ENCODE results near the gene PGGHG.

Gene PGGHG

GRCh38 chr11:244376-244775 is 44.5 kb upstream of the PGGHG start:
- no peaks in the 10 kb centered on the region for H3F3A ChIP-seq (ENCODE audit: insufficient read depth, low read length)
- no peak overlapping the region for H3K4me3 ChIP-seq (ENCODE audit: low read depth, low read length, poor library complexity, severe bottlenecking)
- H3K9me2 ChIP-seq (ENCODE audit: low read depth, low read length) = no peaks in the 10 kb centered on the region
- no peaks in the 10 kb centered on the region for H3K4me1 ChIP-seq (ENCODE audit: insufficient read depth, low read length, severe bottlenecking)
- no peak overlapping the region for H3K27ac ChIP-seq (ENCODE audit: low read depth, low read length, poor library complexity, severe bottlenecking)
- no peaks in the 10 kb centered on the region for H3K9me3 ChIP-seq (ENCODE audit: low read length)
- TF ChIP-seq CTCF (IDR thresholded peaks at IDR 0.05; ENCODE audit: low read length) = no peak
- TF ChIP-seq EZH2 (IDR thresholded peaks at IDR 0.05; ENCODE audit: borderline replicate concordance, low read length) = no peak
- no peak overlapping the region for H3K4me2 ChIP-seq (ENCODE audit: low read length)
- no peaks in the 10 kb centered on the region for H4K20me1 ChIP-seq (ENCODE audit: insufficient read depth, low read length)
- peaks cover 94% of the 10 kb centered on the region for H3K36me3 ChIP-seq (ENCODE audit: insufficient read depth, low read length)
- H3K27me3 ChIP-seq (ENCODE audit: insufficient read depth, low read length) = no peaks in the 10 kb centered on the region
- H3K9ac ChIP-seq (ENCODE audit: low read length) = no peak overlapping the region
- peaks cover 7% of the 10 kb centered on the region for H3K79me2 ChIP-seq (ENCODE audit: insufficient read depth, low read length)
- H2AFZ ChIP-seq (ENCODE audit: low read length) = no peak overlapping the region

- H3K27ac ChIP-seq (ENCODE audit: low read depth, low read length, poor library complexity, severe bottlenecking) = no peak overlapping the region
- peaks cover 93% of the 10 kb centered on the region for H3K36me3 ChIP-seq (ENCODE audit: insufficient read depth, low read length)
- H3K9me3 ChIP-seq (ENCODE audit: low read length) = no peaks in the 10 kb centered on the region
- no peak for TF ChIP-seq EZH2 (IDR thresholded peaks at IDR 0.05; ENCODE audit: borderline replicate concordance, low read length)
- TF ChIP-seq CTCF (IDR thresholded peaks at IDR 0.05; ENCODE audit: low read length) = no peak
- H3K9ac ChIP-seq (ENCODE audit: low read length) = no peak overlapping the region
- no peaks in the 10 kb centered on the region for H3K27me3 ChIP-seq (ENCODE audit: insufficient read depth, low read length)
- no peaks in the 10 kb centered on the region for H3K9me2 ChIP-seq (ENCODE audit: low read depth, low read length)
- no peaks in the 10 kb centered on the region for H3F3A ChIP-seq (ENCODE audit: insufficient read depth, low read length)
- no peak overlapping the region for H3K4me3 ChIP-seq (ENCODE audit: low read depth, low read length, poor library complexity, severe bottlenecking)
- H4K20me1 ChIP-seq (ENCODE audit: insufficient read depth, low read length) = no peaks in the 10 kb centered on the region
- no peaks in the 10 kb centered on the region for H3K4me1 ChIP-seq (ENCODE audit: insufficient read depth, low read length, severe bottlenecking)
- H3K79me2 ChIP-seq (ENCODE audit: insufficient read depth, low read length) = no peaks in the 10 kb centered on the region
- H2AFZ ChIP-seq (ENCODE audit: low read length) = no peak overlapping the region
- H3K4me2 ChIP-seq (ENCODE audit: low read length) = no peak overlapping the region
Measured at GRCh38 chr11:249062-249461, 39.9 kb upstream of the PGGHG start.

GRCh38 chr11:250274-250673 is 38.7 kb upstream of the PGGHG start:
- no peak for TF ChIP-seq EZH2 (IDR thresholded peaks at IDR 0.05; ENCODE audit: borderline replicate concordance, low read length)
- TF ChIP-seq CTCF (IDR thresholded peaks at IDR 0.05; ENCODE audit: low read length) = no peak
- Histone ChIP-seq H3K4me1 (ENCODE audit: insufficient read depth, low read length, severe bottlenecking) (no peaks in the 10 kb centered on the region), H3K27me3 (ENCODE audit: insufficient read depth, low read length) (no peaks in the 10 kb centered on the region)

More at GRCh38 chr11:250274-250673, 38.7 kb upstream of the PGGHG start:
- H3K9me2 ChIP-seq (ENCODE audit: low read depth, low read length) = no peaks in the 10 kb centered on the region
- no peak overlapping the region for H3K4me2 ChIP-seq (ENCODE audit: low read length)
- H3K4me3 ChIP-seq (ENCODE audit: low read depth, low read length, poor library complexity, severe bottlenecking) = no peak overlapping the region
- peak overlapping the region; percentile 4 for H3K27ac ChIP-seq (ENCODE audit: low read depth, low read length, poor library complexity, severe bottlenecking)
- no peaks in the 10 kb centered on the region for H3F3A ChIP-seq (ENCODE audit: insufficient read depth, low read length)
- no peaks in the 10 kb centered on the region for H3K79me2 ChIP-seq (ENCODE audit: insufficient read depth, low read length)
- no peak overlapping the region for H2AFZ ChIP-seq (ENCODE audit: low read length)
- H3K9ac ChIP-seq (ENCODE audit: low read length) = no peak overlapping the region
- H3K36me3 ChIP-seq (ENCODE audit: insufficient read depth, low read length) = peaks cover 81% of the 10 kb centered on the region
- no peaks in the 10 kb centered on the region for H4K20me1 ChIP-seq (ENCODE audit: insufficient read depth, low read length)
- no peaks in the 10 kb centered on the region for H3K9me3 ChIP-seq (ENCODE audit: low read length)
